Measurements from ENCODE around the gene PCLO.

- TF ChIP-seq POLR2AphosphoS5 (IDR thresholded peaks at IDR 0.05; ENCODE audit: low read depth, low read length) = no peak
- TF ChIP-seq POLR2A (IDR thresholded peaks at IDR 0.05; ENCODE audit: low read depth, low read length) = no peak
- TF ChIP-seq TAF1 (IDR thresholded peaks at IDR 0.05; ENCODE audit: low read depth, low read length) = no peak
Observed at GRCh38 chr7:82906502-82906901, 256.2 kb downstream of the PCLO start.

All from GM12891 (cell line).